ENCODE data around the gene FGFR3. TPM values are rescaled to one million over a fixed set of nuclear protein-coding genes. Genes with fewer than 3 reads are reported as not detected.
A peak's percentile ranks its signal among the peaks of the same experiment; 100 is the strongest.

The FGFR3 gene
- total and polyA plus RNA-seq, 9 of the 15 experiments (the other 6 are each of a cell fraction or from before 2014, with no cell fraction given) = 1.2 to 60.4 (median 12.7) TPM

DNA sequence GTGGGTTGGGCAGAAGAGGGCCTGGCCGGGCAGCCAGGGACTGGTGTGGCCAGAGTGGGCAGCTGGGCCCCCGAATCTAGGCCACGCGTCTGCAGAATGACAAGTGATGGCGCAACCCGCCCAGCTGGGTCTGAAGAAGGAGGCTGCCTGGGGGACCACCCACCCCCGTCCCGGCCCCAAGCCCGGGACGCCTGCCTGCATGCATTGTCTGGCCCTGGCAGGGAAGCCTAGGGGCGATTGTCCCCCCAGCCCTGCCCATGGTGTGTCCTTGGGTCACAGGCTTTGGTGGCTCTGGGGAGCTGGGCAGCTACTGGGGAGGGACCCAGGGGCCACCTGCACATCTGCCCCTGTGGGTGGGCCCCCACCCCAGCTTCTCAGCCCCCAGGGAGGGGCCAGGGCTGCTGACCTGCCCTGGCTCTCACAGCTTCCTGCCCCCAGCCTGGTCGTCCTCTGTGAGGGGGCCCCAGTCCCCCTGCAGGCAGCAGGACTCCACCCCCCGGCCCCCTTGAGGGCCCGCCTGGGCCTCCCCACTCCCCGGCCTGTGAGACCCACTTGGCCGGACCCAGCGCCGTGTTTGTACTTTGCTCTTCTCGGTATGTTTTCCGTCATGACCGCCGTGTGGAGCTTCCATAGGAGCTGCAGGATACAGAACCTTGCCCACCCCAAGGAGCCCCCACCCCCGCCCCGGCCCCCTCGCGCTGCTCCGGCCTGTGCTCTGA is 4.9 kb downstream of the FGFR3 start:
- H3K9ac ChIP-seq (ENCODE audit: insufficient read depth in 1 of 2, low read depth in 2 of 2, low read length in 2 of 2) = peak overlapping the region in 1 of 2 experiments; percentile 64; a peak in 1 of 4 replicates
- H3K9me1 ChIP-seq (ENCODE audit: control insufficient read depth, insufficient read depth, low read length) = peaks cover 7% of the 10 kb centered on the region
- DNase-seq (ENCODE audit: extremely low read depth in 1 of 4, low spot score in 3 of 4) = peak in 1 of 4 experiments; percentile 21
- TF ChIP-seq HMGN3 (IDR thresholded peaks at IDR 0.05; ENCODE audit: borderline replicate concordance, extremely low read depth, insufficient read length, low read depth, low read length) (no peak), BMI1 (IDR thresholded peaks at IDR 0.05; ENCODE audit: low read length) (no peak), RBFOX2 (IDR thresholded peaks at IDR 0.05; ENCODE audit: low read depth, low read length) (peak; percentile 45), RBM25 (IDR thresholded peaks at IDR 0.05; ENCODE audit: low read depth, low read length, severe bottlenecking) (no peak)
- peaks cover 48% of the 10 kb centered on the region for H3K79me2 ChIP-seq (ENCODE audit: control insufficient read depth, insufficient read depth, low read length)
- WGBS (ENCODE audit: insufficient coverage, low coverage, missing lambda C conversion rate) = 90% methylated on average over 10 of the region's 27 CpGs
- no TSS peak for BruUV-seq (replicated peaks)
- H2AFZ ChIP-seq (ENCODE audit: low read depth, low read length) = no peak overlapping the region
- no peaks in the 10 kb centered on the region for H3K9me3 ChIP-seq (replicated peaks; ENCODE audit: control insufficient read depth, insufficient read depth, low read depth, low read length)
- ChIA-PET CTCF (ENCODE audit: low intra/inter-chr PET ratio) (no interaction called here), POLR2A (interaction anchor here (0.6 to 1.4 kb wide), 2 partner anchors 9 to 50 kb away, joined by 3 to 4 read pairs; no protein-coding TSS in a partner anchor)
- intact Hi-C loops (cut with micrococcal nuclease) = no loop called here
- H3K27ac ChIP-seq (ENCODE audit: extremely low read depth, low read depth, low read length) = no peak overlapping the region
- peaks cover 20% of the 10 kb centered on the region for H4K20me1 ChIP-seq (replicated peaks; ENCODE audit: control insufficient read depth, insufficient read depth, low read length)
- no peak overlapping the region for H3K4me3 ChIP-seq
- no peak for FAIRE-seq
- no peaks in the 10 kb centered on the region for H3K27me3 ChIP-seq (ENCODE audit: control insufficient read depth in 2 of 2, insufficient read depth in 2 of 2, low read length in 2 of 2)
- peaks cover 3 to 84% of the 10 kb centered on the region in 2 experiments; a peak in 3 of 5 replicates for H3K4me1 ChIP-seq (replicated peaks in 1 of 2; ENCODE audit: control insufficient read depth in 2 of 2, insufficient read depth in 2 of 2, low read length in 2 of 2)
- peaks cover 55% of the 10 kb centered on the region; the same call in 2 of the 3 replicates for H3K36me3 ChIP-seq (ENCODE audit: control insufficient read depth, insufficient read depth, low read length)
- in situ Hi-C loops (cut with MboI) = no loop called here
- H3K4me2 ChIP-seq (ENCODE audit: insufficient read depth, low read length) = no peak overlapping the region
- no peak for ATAC-seq
